Prostate gland (tissue), 2 donors: ENCODE measurements around the gene CAMTA2. TPM values are rescaled to one million over a fixed set of nuclear protein-coding genes. Genes with fewer than 3 reads are reported as not detected.

Source experiments
- DNase-seq: peaks from one replicate; pipeline ENCODE4 v3.0.0-alpha.2; 2019; ENCODE audit warnings: low spot score
- H3K27ac ChIP-seq, 2 donors: fragments of 200-600 bp; sonication (generic); 2 replicates each; pipeline ENCODE4 v1.5.1; 2017 to 2019
- H3K27me3 ChIP-seq: fragments of 200-600 bp; sonication (generic); replicated peaks from 2 replicates; pipeline ENCODE4 v1.5.1; 2019; ENCODE audit not compliant: insufficient read depth
- H3K36me3 ChIP-seq, 2 donors: fragments of 200-600 bp; sonication (generic); 1 replicate in 1 of 2; 2 replicates in 1 of 2; pipeline versions ENCODE4 v1.5.1 to v1.8.1; 2017 to 2019
- H3K4me1 ChIP-seq: fragments of 200-600 bp; sonication (generic); replicated peaks from 2 replicates; pipeline ENCODE4 v1.5.1; 2019
- H3K4me3 ChIP-seq, 2 donors: fragments of 200-600 bp; sonication (generic); 2 replicates each; pipeline ENCODE4 v1.5.1; 2017 to 2019
- H3K9me3 ChIP-seq: fragments of 200-600 bp; sonication (generic); 2 replicates; pipeline ENCODE4 v1.5.1; 2017
- POLR2A ChIP-seq: fragments of 450-650 bp; IDR thresholded peaks from one replicate; pipeline ENCODE4 v1.6.1; 2016; ENCODE audit warnings: antibody characterized with exemption, mild to moderate bottlenecking
- POLR2AphosphoS5 ChIP-seq: sonication (generic); formaldehyde crosslinking; IDR thresholded peaks from one replicate; pipeline ENCODE4 v1.6.1; 2017; ENCODE audit warnings: antibody characterized with exemption
- WGBS: methylation state at CpG from one replicate; pipeline ENCODE4 v1.1.5; 2018; 5-methylcytosine and 5-hydroxymethylcytosine counted together
- intact Hi-C: fragments of 100-400 bp; cut with DNase I; formaldehyde crosslinking; loops from one replicate; pipeline ENCODE4 v1.14.2; 2022
- total RNA-seq, 2 donors: library from RNA; depleted of rRNA; stranded (reverse); fragments of >200 nt; gene quantifications; one replicate each; pipeline ENCODE4 v1.1.0, GENCODE V29; 2016
- TF ChIP-seq, protein P1 (sequence below), 4 experiments: fragments of 200-600 bp in 2 of 4; fragments of 450-650 bp in 2 of 4; sonication (generic) in 2 of 4; IDR thresholded peaks; 1 replicate in 3 of 4; 2 replicates in 1 of 4; pipeline ENCODE4 v1.5.1; 2016 to 2019; ENCODE audit warnings: antibody characterized with exemption in 4 of 4, mild to moderate bottlenecking in 2 of 4, moderate library complexity in 2 of 4

CAMTA2 gene
- total RNA-seq, 2 donors from 2014 or later: 13.6 to 40.2 TPM

DNA sequence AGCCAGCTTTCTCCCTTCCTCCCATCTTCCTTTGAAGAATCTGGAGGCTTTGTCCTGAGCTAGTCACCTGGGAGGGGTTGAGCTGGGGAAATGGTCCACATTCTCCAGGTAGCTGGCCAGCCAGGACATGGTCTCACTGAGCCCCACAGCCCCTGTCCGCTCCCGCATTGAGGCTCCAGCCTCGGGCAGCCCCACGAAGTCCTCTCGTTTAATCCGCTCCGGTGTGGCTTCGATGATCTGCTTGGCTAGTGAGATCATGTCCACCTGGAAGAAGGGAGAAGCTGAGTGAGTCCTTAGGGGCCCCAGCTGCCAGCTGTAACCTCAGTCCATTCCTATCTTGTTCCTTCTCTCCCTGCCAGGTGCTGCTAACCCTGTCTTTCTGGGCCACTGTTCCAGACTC is 17.2 kb downstream of the CAMTA2 start:
- intact Hi-C loops: no loop called here
- Histone ChIP-seq H3K9me3 (no peaks in the 10 kb centered on the region), H3K36me3 (peaks cover 4 to 8% of the 10 kb centered on the region in 2 donors), H3K4me3 (no peak overlapping the region), H3K27ac (no peak overlapping the region), H3K4me1 (peaks cover 12% of the 10 kb centered on the region), H3K27me3 (no peaks in the 10 kb centered on the region)
- no peak for DNase-seq
- TF ChIP-seq, protein P1, sequence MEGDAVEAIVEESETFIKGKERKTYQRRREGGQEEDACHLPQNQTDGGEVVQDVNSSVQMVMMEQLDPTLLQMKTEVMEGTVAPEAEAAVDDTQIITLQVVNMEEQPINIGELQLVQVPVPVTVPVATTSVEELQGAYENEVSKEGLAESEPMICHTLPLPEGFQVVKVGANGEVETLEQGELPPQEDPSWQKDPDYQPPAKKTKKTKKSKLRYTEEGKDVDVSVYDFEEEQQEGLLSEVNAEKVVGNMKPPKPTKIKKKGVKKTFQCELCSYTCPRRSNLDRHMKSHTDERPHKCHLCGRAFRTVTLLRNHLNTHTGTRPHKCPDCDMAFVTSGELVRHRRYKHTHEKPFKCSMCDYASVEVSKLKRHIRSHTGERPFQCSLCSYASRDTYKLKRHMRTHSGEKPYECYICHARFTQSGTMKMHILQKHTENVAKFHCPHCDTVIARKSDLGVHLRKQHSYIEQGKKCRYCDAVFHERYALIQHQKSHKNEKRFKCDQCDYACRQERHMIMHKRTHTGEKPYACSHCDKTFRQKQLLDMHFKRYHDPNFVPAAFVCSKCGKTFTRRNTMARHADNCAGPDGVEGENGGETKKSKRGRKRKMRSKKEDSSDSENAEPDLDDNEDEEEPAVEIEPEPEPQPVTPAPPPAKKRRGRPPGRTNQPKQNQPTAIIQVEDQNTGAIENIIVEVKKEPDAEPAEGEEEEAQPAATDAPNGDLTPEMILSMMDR (IDR thresholded peaks at IDR 0.05): no peak
- TF ChIP-seq POLR2A (no peak), POLR2AphosphoS5 (no peak)
- 90% methylated on average over 8 of the region's 8 CpGs for WGBS

DNA sequence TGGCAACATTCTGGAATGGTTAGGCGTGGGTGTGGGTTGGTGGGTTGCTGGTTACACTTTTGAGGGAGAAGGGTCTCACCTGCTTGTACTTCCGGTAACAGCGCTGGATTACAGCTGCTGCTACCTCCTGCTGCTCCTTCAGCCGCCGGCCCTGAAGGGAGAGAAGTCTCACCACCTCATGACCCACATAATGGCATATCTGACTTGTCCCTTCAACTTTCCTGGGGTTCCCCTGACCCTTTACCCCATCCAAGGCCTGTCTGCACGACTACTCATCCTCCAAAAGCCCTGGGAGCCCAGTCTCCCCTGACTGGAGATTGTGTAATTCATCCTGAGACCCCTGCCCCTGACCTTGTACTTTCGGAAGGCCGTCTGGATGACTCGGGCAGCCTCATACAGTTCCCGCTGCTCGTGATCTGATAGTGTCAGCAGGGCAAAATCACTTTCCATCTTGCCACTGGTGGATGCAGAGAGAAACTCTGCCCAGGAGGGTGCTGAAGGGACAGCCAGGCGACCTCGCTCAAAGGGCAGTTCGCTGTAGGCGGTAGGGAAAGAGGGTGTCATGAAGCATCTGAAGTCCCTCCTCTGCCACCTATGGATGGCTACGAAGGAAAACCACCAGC is 17.8 kb downstream of the CAMTA2 start:
- Histone ChIP-seq H3K27me3 (no peaks in the 10 kb centered on the region), H3K27ac (no peak overlapping the region), H3K36me3 (peaks cover 4 to 8% of the 10 kb centered on the region in 2 donors), H3K4me1 (peaks cover 12% of the 10 kb centered on the region), H3K9me3 (no peaks in the 10 kb centered on the region), H3K4me3 (no peak overlapping the region)
- intact Hi-C loops: no loop called here
- no peak for DNase-seq
- no peak for TF ChIP-seq POLR2AphosphoS5
- WGBS: 81% methylated on average over 16 of the region's 16 CpGs

DNA sequence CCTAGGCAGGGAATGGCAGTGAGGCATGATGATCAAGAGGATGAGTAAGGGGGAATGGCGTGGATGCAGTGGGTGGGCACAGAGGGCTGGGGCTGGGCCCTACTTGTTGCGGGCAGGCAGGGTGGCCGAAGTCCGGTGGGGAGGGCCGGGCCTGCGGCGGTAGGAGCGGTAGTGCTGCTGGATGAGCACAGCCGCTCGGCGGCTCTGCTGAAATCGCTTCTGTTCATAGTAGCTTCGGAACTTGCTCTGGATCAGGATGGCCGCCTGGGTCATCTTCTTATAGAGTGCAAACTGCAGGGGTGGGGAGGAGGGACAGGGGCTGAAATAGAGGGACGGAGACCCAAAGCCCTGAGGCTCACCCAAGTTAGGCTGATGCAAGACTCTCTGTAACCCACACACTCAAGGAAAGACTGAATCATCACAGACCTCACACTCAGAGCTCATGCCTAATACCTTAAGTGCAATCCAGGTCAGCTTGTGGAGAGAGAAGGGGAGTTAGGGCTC is 18.4 kb downstream of the CAMTA2 start:
- Histone ChIP-seq H3K36me3 (peaks cover 4 to 8% of the 10 kb centered on the region in 2 donors), H3K9me3 (no peaks in the 10 kb centered on the region), H3K4me3 (peak overlapping the region in 1 of 2 donors; percentile 63), H3K4me1 (peaks cover 12% of the 10 kb centered on the region), H3K27me3 (no peaks in the 10 kb centered on the region), H3K27ac (peak overlapping the region; percentile 94 to 96)
- TF ChIP-seq POLR2AphosphoS5 (no peak), POLR2A (no peak)
- TF ChIP-seq, protein P1 (IDR thresholded peaks at IDR 0.05): no peak
- 64% methylated on average over 15 of the region's 15 CpGs for WGBS
- DNase-seq: no peak
- intact Hi-C loops: no loop called here

DNA sequence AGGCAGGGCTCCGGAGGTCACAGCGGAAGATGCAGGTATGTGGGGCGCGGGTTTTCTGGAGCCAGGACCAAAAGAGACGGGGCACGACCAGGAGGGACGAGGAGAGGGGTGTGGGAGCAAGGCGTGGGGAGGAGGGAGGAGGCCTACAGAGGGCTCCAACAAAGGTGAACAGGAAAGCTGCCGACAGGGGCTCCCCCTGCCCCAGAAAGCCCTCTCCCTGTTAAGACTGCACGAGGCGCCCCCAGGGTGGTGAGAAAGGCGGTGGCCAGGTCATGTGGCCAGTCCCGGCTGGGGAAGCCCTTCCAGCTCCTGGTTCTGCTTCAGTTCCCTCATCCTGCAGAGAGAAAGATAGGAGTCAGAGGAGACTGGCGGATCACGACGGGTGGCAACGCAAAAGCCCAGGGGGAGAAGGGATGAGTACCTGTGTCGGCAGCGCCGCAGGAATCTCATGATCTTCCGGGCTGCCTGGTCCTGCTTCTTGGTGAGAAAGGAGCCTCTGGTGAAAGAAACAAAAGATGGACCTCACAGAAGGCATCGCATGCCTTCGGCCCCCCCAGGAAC is 18.9 kb downstream of the CAMTA2 start:
- peaks cover 4 to 8% of the 10 kb centered on the region in 2 donors for H3K36me3 ChIP-seq
- peak overlapping the region; percentile 94 to 96 for H3K27ac ChIP-seq
- H3K27me3 ChIP-seq: no peaks in the 10 kb centered on the region
- H3K4me1 ChIP-seq: peaks cover 12% of the 10 kb centered on the region
- H3K9me3 ChIP-seq: no peaks in the 10 kb centered on the region
- H3K4me3 ChIP-seq: peak overlapping the region; percentile 48 to 63
- TF ChIP-seq, protein P1 (IDR thresholded peaks at IDR 0.05): no peak
- TF ChIP-seq POLR2A (no peak), POLR2AphosphoS5 (no peak)
- no peak for DNase-seq
- 25% methylated on average over 23 of the region's 23 CpGs for WGBS
- intact Hi-C loops: no loop called here

DNA sequence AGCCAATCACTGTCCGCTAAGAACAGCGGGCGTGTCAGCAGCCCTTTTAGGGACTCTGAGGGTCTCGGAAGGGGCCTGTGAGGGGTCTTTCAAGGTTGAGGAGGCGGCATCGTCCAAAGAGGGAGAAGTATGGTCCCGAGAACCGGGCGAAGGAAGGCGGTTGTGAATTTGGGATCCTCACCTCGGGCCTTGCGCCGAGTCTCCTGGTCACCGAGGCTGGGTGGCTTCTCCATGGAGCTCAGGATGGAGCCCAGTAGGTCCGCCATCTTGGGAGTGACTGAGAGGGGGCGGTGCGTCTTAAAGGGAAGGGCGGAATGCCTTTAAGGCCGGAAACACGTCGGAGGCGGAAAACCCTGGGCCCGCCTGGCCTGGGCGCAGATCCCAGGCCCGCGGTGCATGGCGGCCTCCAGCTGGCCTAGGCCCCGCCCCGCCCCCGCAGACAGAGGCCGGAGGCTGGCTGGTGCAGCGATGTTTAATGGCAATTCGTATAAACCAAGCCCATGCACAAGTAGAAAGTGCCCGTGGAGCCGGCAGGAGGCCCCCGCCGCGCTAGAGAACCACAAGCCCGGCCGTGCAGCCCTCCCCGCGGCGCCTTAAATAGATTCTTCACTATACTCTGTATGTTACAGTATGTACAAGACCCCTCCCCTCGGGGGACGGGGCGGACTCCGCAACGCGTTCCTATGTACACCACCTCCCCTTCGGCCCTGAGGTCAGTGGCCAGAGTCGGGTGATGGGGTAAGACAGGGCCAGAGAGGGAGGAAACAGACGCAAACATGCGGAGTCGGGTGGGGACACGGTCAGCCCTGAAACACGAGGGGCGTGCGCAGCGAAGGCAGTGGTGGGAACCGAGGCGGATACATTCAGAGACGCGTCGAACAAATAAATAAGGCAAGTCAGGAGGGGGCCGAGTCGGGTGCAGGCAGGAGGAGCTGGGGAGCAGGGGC is 19.7 kb downstream of the CAMTA2 start, which contains the start of gene SPAG7:
TSS of gene SPAG7 (minus strand) at position 279 of the 947 bp plus-strand sequence. CDS start at position 266, 13 bp downstream.
- Histone ChIP-seq H3K4me3 (peak within 1 kb of the TSS; percentile 48 to 63), H3K9me3 (no peaks in the 10 kb centered on the region), H3K27ac (peak within 1 kb of the TSS; percentile 94 to 96), H3K4me1 (peaks cover 12% of the 10 kb centered on the region), H3K27me3 (no peaks in the 10 kb centered on the region), H3K36me3 (peaks cover 2 to 8% of the 10 kb centered on the region in 2 donors)
- peak; percentile 93 for DNase-seq
- WGBS: under 1% methylated on average over 66 of the region's 66 CpGs
- TF ChIP-seq POLR2AphosphoS5 (peak; percentile 91), POLR2A (peak; percentile 72)
- TF ChIP-seq, protein P1 (IDR thresholded peaks at IDR 0.05): peak in 2 of 4 experiments; percentile 3 to 24
- intact Hi-C loops: loop anchor here (2.0 kb wide), 2 partner anchors 19 to 29 kb away; partner anchors contain the start of genes INCA1, KIF1C and PFN1
